Mesothelial cell of epicardium (in vitro differentiated cells): ENCODE results near the gene SENP1. TPM values are rescaled to one million over a fixed set of nuclear protein-coding genes. Genes with fewer than 3 reads are reported as not detected.

Experiments used
- DNase-seq, 2 experiments: peaks; one replicate each; pipeline ENCODE4 v3.0.0; 2021; ENCODE audit warnings: low spot score in 2 of 2; ENCODE audit not compliant: unreplicated experiment in 2 of 2
- H3K27ac Mint-ChIP-seq: 2 replicates; pipeline ENCODE4 v1.8.0; 2021; ENCODE audit warnings: mixed read lengths
- H3K27me3 Mint-ChIP-seq: 2 replicates; pipeline ENCODE4 v1.8.0; 2021; ENCODE audit warnings: low read depth, mixed read lengths
- H3K36me3 Mint-ChIP-seq: 2 replicates; pipeline ENCODE4 v1.8.0; 2021; ENCODE audit warnings: mixed read lengths
- H3K4me1 Mint-ChIP-seq: 2 replicates; pipeline ENCODE4 v1.8.0; 2021; ENCODE audit warnings: mixed read lengths
- H3K4me3 Mint-ChIP-seq: 2 replicates; pipeline ENCODE4 v1.8.0; 2021; ENCODE audit warnings: mild to moderate bottlenecking, moderate library complexity, mixed read lengths
- H3K9me3 Mint-ChIP-seq: 2 replicates; pipeline ENCODE4 v1.8.0; 2021; ENCODE audit warnings: mixed read lengths
- CTCF ChIP-seq: fragments of 200-600 bp; sonication (generic); IDR thresholded peaks from one replicate; pipeline ENCODE4 v1.5.0; 2021; ENCODE audit warnings: antibody characterized with exemption; ENCODE audit not compliant: unreplicated experiment
- total RNA-seq: library from RNA; stranded (reverse); gene quantifications from 3 replicates; pipeline ENCODE4 v1.2.1, GENCODE V29; 2021

SENP1 gene
- total RNA-seq, 1 donor from 2014 or later = 31.1 TPM

GRCh38 chr12:48135027-48135426, 29.1 kb upstream of the SENP1 start:
- Mint-ChIP-seq H3K4me1 (no peaks in the 10 kb centered on the region), H3K36me3 (peaks cover 53% of the 10 kb centered on the region), H3K4me3 (no peak overlapping the region), H3K27me3 (no peaks in the 10 kb centered on the region), H3K9me3 (no peaks in the 10 kb centered on the region), H3K27ac (no peak overlapping the region)
- no peak for TF ChIP-seq CTCF
- DNase-seq = no peak

- no peaks in the 10 kb centered on the region for H3K27me3 Mint-ChIP-seq
- H3K4me1 Mint-ChIP-seq = no peaks in the 10 kb centered on the region
- no peak for DNase-seq
- no peak for TF ChIP-seq CTCF
- H3K36me3 Mint-ChIP-seq = peaks cover 54% of the 10 kb centered on the region
- H3K4me3 Mint-ChIP-seq = no peak overlapping the region
- no peaks in the 10 kb centered on the region for H3K9me3 Mint-ChIP-seq
- H3K27ac Mint-ChIP-seq = no peak overlapping the region
These were observed 26.9 kb upstream of the SENP1 start for GRCh38 chr12:48132826-48133225.

- H3K9me3 Mint-ChIP-seq = no peaks in the 10 kb centered on the region
- H3K4me3 Mint-ChIP-seq = no peak overlapping the region
- H3K27ac Mint-ChIP-seq = no peak overlapping the region
- H3K36me3 Mint-ChIP-seq = peaks cover 48% of the 10 kb centered on the region
- no peaks in the 10 kb centered on the region for H3K27me3 Mint-ChIP-seq
- DNase-seq = no peak
- TF ChIP-seq CTCF = no peak
- no peaks in the 10 kb centered on the region for H3K4me1 Mint-ChIP-seq
These were observed 25.6 kb upstream of the SENP1 start for GRCh38 chr12:48131517-48131916.

- no peak for TF ChIP-seq CTCF
- Mint-ChIP-seq H3K9me3 (no peaks in the 10 kb centered on the region), H3K27me3 (no peaks in the 10 kb centered on the region), H3K4me1 (no peaks in the 10 kb centered on the region), H3K27ac (no peak overlapping the region), H3K36me3 (peaks cover 42% of the 10 kb centered on the region), H3K4me3 (no peak overlapping the region)
- no peak for DNase-seq
These were observed 23.5 kb upstream of the SENP1 start for GRCh38 chr12:48129376-48129775.

GRCh38 chr12:48128800-48129199, 22.9 kb upstream of the SENP1 start:
- Mint-ChIP-seq H3K27ac (no peak overlapping the region), H3K9me3 (no peaks in the 10 kb centered on the region), H3K4me1 (no peaks in the 10 kb centered on the region), H3K4me3 (no peak overlapping the region), H3K36me3 (peaks cover 39% of the 10 kb centered on the region), H3K27me3 (no peaks in the 10 kb centered on the region)
- no peak for DNase-seq
- no peak for TF ChIP-seq CTCF
